Esophagus squamous epithelium (tissue), 5 donors: ENCODE data around the gene UBE2QL1. TPM values are rescaled to one million over a fixed set of nuclear protein-coding genes. Genes with fewer than 3 reads are reported as not detected.

Experiments
- DNase-seq: peaks from one replicate; lab custom pipeline; 2025; lab: John Stamatoyannopoulos, UW
- H3K27ac ChIP-seq, 4 donors: fragments of 200-600 bp; sonication (generic); one replicate each; pipeline ENCODE4 v1.5.1; 2016 to 2019; ENCODE audit warnings: mild to moderate bottlenecking in 1 of 4
- H3K27me3 ChIP-seq, 4 donors: fragments of 200-600 bp; sonication (generic); 1 replicate in 3 of 4; 2 replicates in 1 of 4; pipeline versions ENCODE4 v1.5.1 to v1.6.0; 2017 to 2021; ENCODE audit warnings: antibody characterized with exemption in 1 of 4
- H3K36me3 ChIP-seq, 3 donors: fragments of 200-600 bp; sonication (generic); one replicate each; pipeline ENCODE4 v1.5.1; 2016 to 2019
- H3K4me1 ChIP-seq, 3 donors: fragments of 200-600 bp; sonication (generic); one replicate each; pipeline ENCODE4 v1.5.1; 2017 to 2019
- H3K4me3 ChIP-seq, 4 donors: fragments of 200-600 bp; sonication (generic); 1 replicate in 3 of 4; 2 replicates in 1 of 4; pipeline ENCODE4 v1.5.1; 2016 to 2019; ENCODE audit warnings: mild to moderate bottlenecking in 2 of 4, moderate library complexity in 1 of 4
- H3K9me3 ChIP-seq, 3 donors: fragments of 200-600 bp; sonication (generic); one replicate each; pipeline ENCODE4 v1.5.1; 2016 to 2019
- POLR2A ChIP-seq, 4 donors: fragments of 450-650 bp; IDR thresholded peaks; one replicate each; pipeline ENCODE4 v1.6.1; 2017; ENCODE audit warnings: antibody characterized with exemption in 4 of 4, mild to moderate bottlenecking in 4 of 4, moderate library complexity in 3 of 4
- WGBS, 2 donors: methylation state at CpG; one replicate each; pipeline ENCODE4 v1.1.5; 2018; 5-methylcytosine and 5-hydroxymethylcytosine counted together
- intact Hi-C: fragments of 100-400 bp; cut with DNase I; formaldehyde crosslinking; loops from one replicate; pipeline ENCODE4 v1.15.0; 2022
- total RNA-seq, 4 donors: library from RNA; depleted of rRNA; stranded (reverse); fragments of >200 nt; gene quantifications; one replicate each; pipeline ENCODE4 v1.1.0, GENCODE V29; 2016
- TF ChIP-seq, protein P1 (sequence below), 6 experiments: fragments of 450-650 bp in 4 of 6; fragments of 200-600 bp in 2 of 6; sonication (generic) in 2 of 6; IDR thresholded peaks; one replicate each; pipeline ENCODE4 v1.5.1; 2016 to 2019; ENCODE audit warnings: antibody characterized with exemption in 6 of 6, mild to moderate bottlenecking in 4 of 6, moderate library complexity in 4 of 6
- donor health status: DM: yes; HTN: yes; CAD: no.

The UBE2QL1 gene
- total RNA-seq, 4 donors from 2014 or later = 0.27 to 1.5 (median 0.33) TPM

GRCh38 chr5:6435356-6435755 is 13.3 kb upstream of the UBE2QL1 start:
- TF ChIP-seq, protein P1, sequence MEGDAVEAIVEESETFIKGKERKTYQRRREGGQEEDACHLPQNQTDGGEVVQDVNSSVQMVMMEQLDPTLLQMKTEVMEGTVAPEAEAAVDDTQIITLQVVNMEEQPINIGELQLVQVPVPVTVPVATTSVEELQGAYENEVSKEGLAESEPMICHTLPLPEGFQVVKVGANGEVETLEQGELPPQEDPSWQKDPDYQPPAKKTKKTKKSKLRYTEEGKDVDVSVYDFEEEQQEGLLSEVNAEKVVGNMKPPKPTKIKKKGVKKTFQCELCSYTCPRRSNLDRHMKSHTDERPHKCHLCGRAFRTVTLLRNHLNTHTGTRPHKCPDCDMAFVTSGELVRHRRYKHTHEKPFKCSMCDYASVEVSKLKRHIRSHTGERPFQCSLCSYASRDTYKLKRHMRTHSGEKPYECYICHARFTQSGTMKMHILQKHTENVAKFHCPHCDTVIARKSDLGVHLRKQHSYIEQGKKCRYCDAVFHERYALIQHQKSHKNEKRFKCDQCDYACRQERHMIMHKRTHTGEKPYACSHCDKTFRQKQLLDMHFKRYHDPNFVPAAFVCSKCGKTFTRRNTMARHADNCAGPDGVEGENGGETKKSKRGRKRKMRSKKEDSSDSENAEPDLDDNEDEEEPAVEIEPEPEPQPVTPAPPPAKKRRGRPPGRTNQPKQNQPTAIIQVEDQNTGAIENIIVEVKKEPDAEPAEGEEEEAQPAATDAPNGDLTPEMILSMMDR (IDR thresholded peaks at IDR 0.05) = peak in 1 of 6 experiments; percentile 43
- TF ChIP-seq POLR2A (IDR thresholded peaks at IDR 0.05) = no peak
- no peak for DNase-seq
- Histone ChIP-seq H3K4me1 (no peaks in the 10 kb centered on the region), H3K9me3 (peaks cover 0 to 5% (median 0%) of the 10 kb centered on the region in 3 donors), H3K27me3 (peaks cover 0 to 38% (median 0%) of the 10 kb centered on the region in 4 donors), H3K27ac (no peak overlapping the region), H3K36me3 (no peaks in the 10 kb centered on the region), H3K4me3 (no peak overlapping the region)
- WGBS, 2 donors = 34 to 64% methylated on average over 8 of the region's 8 CpGs
- intact Hi-C loops = no loop called here

DNA sequence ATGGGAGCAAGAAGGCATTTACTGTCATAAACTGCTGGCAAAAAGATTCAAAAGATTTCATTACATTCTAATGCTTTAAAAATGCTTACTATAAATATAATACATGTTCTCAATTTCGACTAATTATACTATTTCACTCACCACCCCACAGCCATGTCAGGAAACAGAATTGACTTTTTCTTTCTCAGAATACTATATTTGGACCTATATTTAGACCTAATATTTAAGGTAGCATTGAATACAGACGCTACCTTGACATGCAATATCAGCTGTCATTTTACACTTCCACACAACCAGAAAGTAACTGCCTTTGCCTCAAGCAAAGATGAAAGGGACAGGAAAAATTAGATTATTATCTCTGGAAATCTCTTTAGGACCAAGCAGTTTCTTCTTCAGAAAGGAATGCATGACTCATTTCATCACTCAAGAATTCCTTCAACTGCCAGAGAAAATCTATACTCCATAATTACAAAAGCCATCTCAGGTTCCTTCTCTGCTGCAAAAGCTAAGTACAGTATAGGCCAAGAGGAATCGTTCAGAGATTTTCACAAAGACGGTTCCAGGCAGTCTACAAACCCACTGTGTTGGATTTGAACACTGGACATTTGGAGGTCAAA is 11.8 kb upstream of the UBE2QL1 start:
- no peaks in the 10 kb centered on the region for H3K36me3 ChIP-seq
- 67 to 73% methylated on average over 4 of the region's 4 CpGs for WGBS, 2 donors
- no peaks in the 10 kb centered on the region for H3K4me1 ChIP-seq
- no peak for DNase-seq
- peaks cover 0 to 6% (median 0%) of the 10 kb centered on the region in 3 donors for H3K9me3 ChIP-seq
- intact Hi-C loops = no loop called here
- H3K27me3 ChIP-seq = peaks cover 0 to 36% (median 0%) of the 10 kb centered on the region in 4 donors
- H3K4me3 ChIP-seq = no peak overlapping the region
- no peak overlapping the region for H3K27ac ChIP-seq
- TF ChIP-seq POLR2A (IDR thresholded peaks at IDR 0.05) = no peak
- TF ChIP-seq, protein P1 (IDR thresholded peaks at IDR 0.05) = no peak

DNA sequence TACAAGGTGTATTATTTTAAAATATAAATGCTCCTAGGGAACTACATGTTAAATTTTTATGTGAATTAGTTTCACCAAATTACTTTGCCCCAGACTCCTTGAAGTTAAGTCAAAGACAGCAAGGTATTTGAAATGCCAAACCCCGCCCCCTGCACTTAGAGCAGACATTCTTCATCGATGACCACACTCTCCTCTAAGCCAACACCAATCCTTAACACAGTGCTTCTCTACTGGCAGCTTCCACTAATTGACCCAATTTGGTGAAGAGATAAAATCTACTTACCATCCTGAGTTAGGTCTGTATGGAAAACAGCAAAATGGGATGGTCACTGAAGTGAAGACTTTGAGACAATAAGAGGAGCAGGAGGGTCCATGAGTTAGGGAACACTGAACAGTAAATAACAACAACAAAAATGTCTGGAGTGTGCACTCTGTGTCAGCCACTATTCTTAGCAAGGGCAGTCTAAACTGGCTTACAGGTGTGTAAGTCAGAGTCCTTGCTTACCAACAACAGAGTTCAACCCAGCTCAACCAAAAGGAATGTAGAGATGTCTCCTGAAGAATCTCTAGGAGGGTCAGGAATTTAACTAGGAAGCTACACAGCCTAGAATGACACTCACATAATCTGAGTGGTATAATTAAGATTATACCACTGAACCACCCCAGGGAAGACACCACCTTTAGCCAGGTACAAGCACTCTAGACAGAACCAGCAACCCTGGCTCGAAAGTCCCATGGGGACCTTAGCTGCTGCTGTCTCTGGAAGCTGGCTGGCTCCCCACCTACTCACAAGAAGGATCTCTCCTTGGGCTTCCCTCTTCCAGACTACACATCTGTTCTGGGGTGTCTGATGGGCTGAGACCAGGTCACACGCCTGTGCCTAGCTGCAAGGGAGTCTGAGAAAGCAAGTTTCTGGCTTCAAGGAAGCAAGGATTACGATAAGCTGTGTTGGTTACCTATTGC is 8.8 kb upstream of the UBE2QL1 start:
- DNase-seq = no peak

GRCh38 chr5:6442333-6442732 is 6.3 kb upstream of the UBE2QL1 start:
- Histone ChIP-seq H3K9me3 (peaks cover 0 to 6% (median 0%) of the 10 kb centered on the region in 3 donors), H3K4me1 (no peaks in the 10 kb centered on the region), H3K27ac (no peak overlapping the region), H3K4me3 (no peak overlapping the region), H3K36me3 (no peaks in the 10 kb centered on the region), H3K27me3 (peaks cover 0 to 8% (median 0%) of the 10 kb centered on the region in 4 donors)
- intact Hi-C loops = no loop called here
- TF ChIP-seq, protein P1 (IDR thresholded peaks at IDR 0.05) = no peak
- TF ChIP-seq POLR2A (IDR thresholded peaks at IDR 0.05) = no peak
- 81 to 91% methylated on average over 2 of the region's 2 CpGs for WGBS, 2 donors
- no peak for DNase-seq

More for the DNA sequence above, 8.8 kb upstream of the UBE2QL1 start:
- 79 to 86% methylated on average over 4 to 5 of the region's 5 CpGs for WGBS, 2 donors
- intact Hi-C loops = no loop called here
- H3K27me3 ChIP-seq = peaks cover 0 to 9% (median 0%) of the 10 kb centered on the region in 4 donors
- TF ChIP-seq POLR2A (IDR thresholded peaks at IDR 0.05) = no peak
- TF ChIP-seq, protein P1 (IDR thresholded peaks at IDR 0.05) = no peak
- H3K4me1 ChIP-seq = no peaks in the 10 kb centered on the region
- H3K9me3 ChIP-seq = peaks cover 0 to 6% (median 0%) of the 10 kb centered on the region in 3 donors
- no peak overlapping the region for H3K27ac ChIP-seq
- H3K36me3 ChIP-seq = no peaks in the 10 kb centered on the region
- H3K4me3 ChIP-seq = no peak overlapping the region
